ENCODE data around the gene ZNF750.

The ZNF750 gene

GRCh38 chr17:82880620-82881323 is 41.0 kb upstream of the ZNF750 start:
- Histone ChIP-seq H3K79me2 (ENCODE audit: control insufficient read depth, insufficient read depth, low read length, unreplicated experiment) (no peaks in the 10 kb centered on the region), H3K4me3 (ENCODE audit: low read depth, low read length) (no peak overlapping the region), H3K27ac (ENCODE audit: low read depth, low read length) (no peak overlapping the region), H3K4me1 (ENCODE audit: control insufficient read depth, insufficient read depth, low read length, unreplicated experiment) (peaks cover 18% of the 10 kb centered on the region), H2AFZ (ENCODE audit: low read length, unreplicated experiment) (no peak overlapping the region), H3K36me3 (ENCODE audit: insufficient read depth, low read length) (no peaks in the 10 kb centered on the region), H3K27me3 (ENCODE audit: insufficient read depth, low read length) (no peaks in the 10 kb centered on the region)

- H3K79me2 ChIP-seq (ENCODE audit: control insufficient read depth, insufficient read depth, low read length, unreplicated experiment), result no peaks in the 10 kb centered on the region
- no peaks in the 10 kb centered on the region for H3K36me3 ChIP-seq (ENCODE audit: insufficient read depth, low read length)
- H3K27me3 ChIP-seq (ENCODE audit: insufficient read depth, low read length), result no peaks in the 10 kb centered on the region
- peaks cover 9% of the 10 kb centered on the region for H3K4me1 ChIP-seq (ENCODE audit: control insufficient read depth, insufficient read depth, low read length, unreplicated experiment)
- no peak overlapping the region for H2AFZ ChIP-seq (ENCODE audit: low read length, unreplicated experiment)
- H3K4me3 ChIP-seq (ENCODE audit: low read depth, low read length), result no peak overlapping the region
- H3K27ac ChIP-seq (ENCODE audit: low read depth, low read length), result no peak overlapping the region
Observed at GRCh38 chr17:82879241-82879640, 39.4 kb upstream of the ZNF750 start.

DNA sequence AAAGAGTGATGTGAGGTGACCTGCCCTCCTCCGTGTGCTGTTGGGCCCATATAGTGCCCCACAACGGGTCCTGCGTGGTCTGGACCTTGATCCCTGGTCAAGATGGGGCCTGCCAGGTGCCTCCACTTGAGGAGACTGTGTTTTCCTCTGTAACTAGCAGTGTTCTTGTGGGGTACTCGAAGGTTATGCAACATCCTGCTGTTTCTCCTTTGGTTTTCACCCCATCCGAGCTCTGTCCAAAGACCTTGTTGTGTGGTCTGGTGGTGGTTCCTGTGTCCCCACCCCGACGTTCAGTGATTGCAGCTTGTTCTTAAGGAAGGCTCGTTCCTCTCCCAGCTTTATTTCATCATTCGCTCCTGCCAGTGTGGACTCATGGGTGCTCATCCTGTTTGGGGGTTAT is 38.7 kb upstream of the ZNF750 start:
- no peak overlapping the region for H3K4me3 ChIP-seq (ENCODE audit: low read depth, low read length)
- no peak overlapping the region for H2AFZ ChIP-seq (ENCODE audit: low read length, unreplicated experiment)
- no peak overlapping the region for H3K27ac ChIP-seq (ENCODE audit: low read depth, low read length)
- no peaks in the 10 kb centered on the region for H3K27me3 ChIP-seq (ENCODE audit: insufficient read depth, low read length)
- no peaks in the 10 kb centered on the region for H3K79me2 ChIP-seq (ENCODE audit: control insufficient read depth, insufficient read depth, low read length, unreplicated experiment)
- peaks cover 9% of the 10 kb centered on the region for H3K4me1 ChIP-seq (ENCODE audit: control insufficient read depth, insufficient read depth, low read length, unreplicated experiment)
- H3K36me3 ChIP-seq (ENCODE audit: insufficient read depth, low read length), result no peaks in the 10 kb centered on the region

GRCh38 chr17:82876602-82877379 is 37.0 kb upstream of the ZNF750 start:
- Histone ChIP-seq H3K4me3 (ENCODE audit: low read depth, low read length) (peak overlapping the region; percentile 0; the same call in 1 of the 2 replicates), H3K36me3 (ENCODE audit: insufficient read depth, low read length) (no peaks in the 10 kb centered on the region), H3K27me3 (ENCODE audit: insufficient read depth, low read length) (no peaks in the 10 kb centered on the region), H2AFZ (ENCODE audit: low read length, unreplicated experiment) (peak overlapping the region; percentile 57), H3K27ac (ENCODE audit: low read depth, low read length) (peak overlapping the region; percentile 47; the same call in 1 of the 2 replicates), H3K79me2 (ENCODE audit: control insufficient read depth, insufficient read depth, low read length, unreplicated experiment) (no peaks in the 10 kb centered on the region), H3K4me1 (ENCODE audit: control insufficient read depth, insufficient read depth, low read length, unreplicated experiment) (peaks cover 9% of the 10 kb centered on the region)

DNA sequence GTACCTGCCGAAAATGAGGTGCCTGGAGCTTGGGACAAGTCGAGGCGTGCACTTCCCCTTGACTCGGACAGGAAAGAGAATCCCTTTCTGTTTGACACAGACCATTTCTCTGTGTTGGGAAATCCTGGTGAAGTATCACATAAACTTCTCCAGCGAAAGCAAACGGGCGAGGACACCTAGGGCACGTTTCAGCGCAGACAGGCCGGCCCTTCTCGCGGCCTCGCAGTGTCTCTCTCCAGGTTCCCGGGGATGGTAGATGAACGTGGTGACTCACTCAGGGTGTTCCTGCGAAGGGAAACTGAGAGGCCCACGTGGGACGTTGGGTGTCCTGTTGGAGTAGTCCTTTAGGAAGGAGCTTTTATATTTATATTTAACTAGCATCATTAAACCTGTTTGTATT is 36.3 kb upstream of the ZNF750 start:
- H3K27ac ChIP-seq (ENCODE audit: low read depth, low read length), result peak overlapping the region; percentile 47; the same call in 1 of the 2 replicates

GRCh38 chr17:82875407-82875856 is 35.6 kb upstream of the ZNF750 start:
- no peak overlapping the region for H3K4me3 ChIP-seq (ENCODE audit: low read depth, low read length)
- peaks cover 9% of the 10 kb centered on the region for H3K4me1 ChIP-seq (ENCODE audit: control insufficient read depth, insufficient read depth, low read length, unreplicated experiment)
- H3K36me3 ChIP-seq (ENCODE audit: insufficient read depth, low read length), result peaks cover 4% of the 10 kb centered on the region; the same call in 1 of the 2 replicates
- no peaks in the 10 kb centered on the region for H3K79me2 ChIP-seq (ENCODE audit: control insufficient read depth, insufficient read depth, low read length, unreplicated experiment)
- H3K27me3 ChIP-seq (ENCODE audit: insufficient read depth, low read length), result no peaks in the 10 kb centered on the region
- no peak overlapping the region for H2AFZ ChIP-seq (ENCODE audit: low read length, unreplicated experiment)
- no peak overlapping the region for H3K27ac ChIP-seq (ENCODE audit: low read depth, low read length)

More for the DNA sequence above, 36.3 kb upstream of the ZNF750 start:
- H3K27me3 ChIP-seq (ENCODE audit: insufficient read depth, low read length), result no peaks in the 10 kb centered on the region
- H3K36me3 ChIP-seq (ENCODE audit: insufficient read depth, low read length), result peaks cover 3% of the 10 kb centered on the region; the same call in 1 of the 2 replicates
- peak overlapping the region; percentile 57 for H2AFZ ChIP-seq (ENCODE audit: low read length, unreplicated experiment)
- H3K79me2 ChIP-seq (ENCODE audit: control insufficient read depth, insufficient read depth, low read length, unreplicated experiment), result no peaks in the 10 kb centered on the region
- H3K4me1 ChIP-seq (ENCODE audit: control insufficient read depth, insufficient read depth, low read length, unreplicated experiment), result peaks cover 9% of the 10 kb centered on the region
- 0 out of 2 replicates have a peak overlapping the region, but pooled peaks have one; percentile 0 for H3K4me3 ChIP-seq (ENCODE audit: low read depth, low read length)

- Histone ChIP-seq H3K4me1 (ENCODE audit: control insufficient read depth, insufficient read depth, low read length, unreplicated experiment) (peaks cover 9% of the 10 kb centered on the region), H3K4me3 (ENCODE audit: low read depth, low read length) (no peak overlapping the region), H3K79me2 (ENCODE audit: control insufficient read depth, insufficient read depth, low read length, unreplicated experiment) (no peaks in the 10 kb centered on the region), H3K36me3 (ENCODE audit: insufficient read depth, low read length) (peaks cover 8% of the 10 kb centered on the region; the same call in 1 of the 2 replicates), H2AFZ (ENCODE audit: low read length, unreplicated experiment) (no peak overlapping the region), H3K27ac (ENCODE audit: low read depth, low read length) (no peak overlapping the region), H3K27me3 (ENCODE audit: insufficient read depth, low read length) (no peaks in the 10 kb centered on the region)
Observed at GRCh38 chr17:82874011-82874835, 34.4 kb upstream of the ZNF750 start.

GRCh38 chr17:82873521-82873920 is 33.7 kb upstream of the ZNF750 start:
- no peak overlapping the region for H2AFZ ChIP-seq (ENCODE audit: low read length, unreplicated experiment)
- no peaks in the 10 kb centered on the region for H3K27me3 ChIP-seq (ENCODE audit: insufficient read depth, low read length)
- no peak overlapping the region for H3K4me3 ChIP-seq (ENCODE audit: low read depth, low read length)
- H3K4me1 ChIP-seq (ENCODE audit: control insufficient read depth, insufficient read depth, low read length, unreplicated experiment), result peaks cover 9% of the 10 kb centered on the region
- no peaks in the 10 kb centered on the region for H3K79me2 ChIP-seq (ENCODE audit: control insufficient read depth, insufficient read depth, low read length, unreplicated experiment)
- H3K36me3 ChIP-seq (ENCODE audit: insufficient read depth, low read length), result peaks cover 8% of the 10 kb centered on the region; the same call in 1 of the 2 replicates
- H3K27ac ChIP-seq (ENCODE audit: low read depth, low read length), result no peak overlapping the region

DNA sequence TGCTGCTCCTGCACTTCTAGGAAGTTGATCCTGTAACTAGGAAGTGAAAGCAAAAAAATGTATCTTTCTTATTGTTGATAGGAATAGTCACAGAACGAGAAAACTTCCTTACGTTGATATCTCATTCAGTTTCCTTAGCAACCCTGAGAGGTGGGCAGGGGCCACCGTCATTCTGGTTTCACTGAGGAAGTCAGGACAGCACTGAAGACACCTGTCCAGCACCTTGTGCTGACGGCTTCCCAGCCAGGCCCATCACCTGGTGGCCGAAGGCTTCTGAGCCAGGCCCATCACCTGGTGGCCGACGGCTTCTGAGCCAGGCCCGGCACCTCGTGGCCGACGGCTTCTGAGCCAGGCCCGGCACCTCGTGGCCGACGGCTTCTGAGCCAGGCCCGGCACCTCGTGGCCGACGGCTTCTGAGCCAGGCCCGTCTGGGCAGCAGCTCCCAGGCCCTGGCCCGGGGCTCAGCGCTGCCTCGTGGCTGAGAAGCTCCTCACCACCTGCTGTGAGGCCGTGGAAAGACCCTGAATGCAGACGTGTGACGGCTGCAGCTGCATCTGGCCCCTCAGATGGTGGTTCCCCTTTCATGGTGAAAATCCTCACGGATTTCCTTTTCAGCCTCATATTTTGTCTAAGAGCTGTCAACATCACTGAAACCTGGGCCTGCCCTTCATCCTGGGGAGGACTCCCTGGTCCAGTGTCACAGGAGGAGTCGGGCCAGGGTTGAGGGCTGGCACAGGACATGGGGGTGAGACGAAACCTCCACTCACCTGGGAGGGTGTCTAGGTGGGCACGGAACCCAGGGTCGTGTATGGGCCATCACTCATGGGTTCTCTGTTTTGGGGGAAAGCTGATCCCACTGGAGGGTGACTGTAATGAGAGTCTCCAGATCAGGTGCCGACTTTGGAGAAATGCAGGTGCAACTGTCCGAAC is 33.0 kb upstream of the ZNF750 start:
- no peaks in the 10 kb centered on the region for H3K27me3 ChIP-seq (ENCODE audit: insufficient read depth, low read length)
- peaks cover 9% of the 10 kb centered on the region for H3K4me1 ChIP-seq (ENCODE audit: control insufficient read depth, insufficient read depth, low read length, unreplicated experiment)
- no peak overlapping the region for H2AFZ ChIP-seq (ENCODE audit: low read length, unreplicated experiment)
- H3K36me3 ChIP-seq (ENCODE audit: insufficient read depth, low read length), result peaks cover 8% of the 10 kb centered on the region; the same call in 1 of the 2 replicates
- no peak overlapping the region for H3K27ac ChIP-seq (ENCODE audit: low read depth, low read length)
- no peak overlapping the region for H3K4me3 ChIP-seq (ENCODE audit: low read depth, low read length)
- no peaks in the 10 kb centered on the region for H3K79me2 ChIP-seq (ENCODE audit: control insufficient read depth, insufficient read depth, low read length, unreplicated experiment)

All from ACC112 (cell line).